ENCODE data around the gene NMRK1. TPM values are rescaled to one million over a fixed set of nuclear protein-coding genes. Genes with fewer than 3 reads are reported as not detected.
A peak's percentile ranks its signal among the peaks of the same experiment; 100 is the strongest.

Gene NMRK1
- total RNA-seq, 1 donor from 2014 or later = 1.7 TPM

- peaks cover 6% of the 10 kb centered on the region for H3K27me3 Mint-ChIP-seq (ENCODE audit: insufficient read depth, low read depth)
Measured at GRCh38 chr9:75090579-75090978, 2.6 kb upstream of the NMRK1 start.

GRCh38 chr9:75089373-75089766, 1.4 kb upstream of the NMRK1 start:
- Mint-ChIP-seq H3K27ac (no peak overlapping the region), H3K9me3 (no peaks in the 10 kb centered on the region), H3K27me3 (ENCODE audit: insufficient read depth, low read depth) (peaks cover 6% of the 10 kb centered on the region), H3K4me3 (peak overlapping the region; percentile 92), H3K4me1 (peaks cover 16% of the 10 kb centered on the region), H3K36me3 (no peaks in the 10 kb centered on the region)
- Histone ChIP-seq H3K27ac (no peak overlapping the region), H3K79me2 (ENCODE audit: low read depth) (no peaks in the 10 kb centered on the region), H3K36me3 (no peaks in the 10 kb centered on the region), H2AFZ (replicated peaks) (no peak overlapping the region), H3K9me3 (ENCODE audit: low read depth) (no peaks in the 10 kb centered on the region), H3K27me3 (peaks cover 16% of the 10 kb centered on the region), H4K20me1 (ENCODE audit: low read depth) (no peaks in the 10 kb centered on the region), H3K4me2 (peak overlapping the region; percentile 94), H3K4me1 (no peaks in the 10 kb centered on the region), H3F3A (ENCODE audit: low read depth) (peaks cover 14% of the 10 kb centered on the region), H3K4me3 (peak overlapping the region; percentile 74), H3K9ac (no peak overlapping the region)
- DNase-seq (ENCODE audit: low spot score) = no peak
- TF ChIP-seq EZH2 (IDR thresholded peaks at IDR 0.05) (no peak), EZH2phosphoT487 (IDR thresholded peaks at IDR 0.05) (no peak), CTCF (IDR thresholded peaks at IDR 0.05) (no peak)

More at GRCh38 chr9:75090579-75090978, 2.6 kb upstream of the NMRK1 start:
- no peaks in the 10 kb centered on the region for H3K9me3 Mint-ChIP-seq
- H3K36me3 Mint-ChIP-seq = no peaks in the 10 kb centered on the region
- H3K79me2 ChIP-seq (ENCODE audit: low read depth) = no peaks in the 10 kb centered on the region
- no peaks in the 10 kb centered on the region for H4K20me1 ChIP-seq (ENCODE audit: low read depth)
- TF ChIP-seq EZH2 (IDR thresholded peaks at IDR 0.05) (no peak), EZH2phosphoT487 (IDR thresholded peaks at IDR 0.05) (no peak), CTCF (IDR thresholded peaks at IDR 0.05) (no peak)
- H3K4me3 ChIP-seq = no peak overlapping the region
- no peak overlapping the region for H2AFZ ChIP-seq (replicated peaks)
- H3K27me3 ChIP-seq = peaks cover 16% of the 10 kb centered on the region
- H3K4me2 ChIP-seq = no peak overlapping the region
- H3K4me3 Mint-ChIP-seq = no peak overlapping the region
- no peak for DNase-seq (ENCODE audit: low spot score)
- H3K27ac ChIP-seq = no peak overlapping the region
- H3K9me3 ChIP-seq (ENCODE audit: low read depth) = no peaks in the 10 kb centered on the region
- peaks cover 19% of the 10 kb centered on the region for H3F3A ChIP-seq (ENCODE audit: low read depth)
- no peaks in the 10 kb centered on the region for H3K36me3 ChIP-seq
- peaks cover 10% of the 10 kb centered on the region for H3K4me1 ChIP-seq
- H3K4me1 Mint-ChIP-seq = peaks cover 10% of the 10 kb centered on the region
- no peak overlapping the region for H3K27ac Mint-ChIP-seq
- no peak overlapping the region for H3K9ac ChIP-seq

GRCh38 chr9:75088646-75089372, 854 bp upstream of the NMRK1 start:
- Histone ChIP-seq H3K27me3 (peaks cover 16% of the 10 kb centered on the region), H3K79me2 (ENCODE audit: low read depth) (no peaks in the 10 kb centered on the region), H3K9ac (no peak overlapping the region), H4K20me1 (ENCODE audit: low read depth) (no peaks in the 10 kb centered on the region), H3K4me1 (no peaks in the 10 kb centered on the region), H3K27ac (no peak overlapping the region), H3K4me2 (peak overlapping the region; percentile 94), H3K9me3 (ENCODE audit: low read depth) (no peaks in the 10 kb centered on the region), H3K4me3 (peak overlapping the region; percentile 74), H2AFZ (replicated peaks) (peak overlapping the region; percentile 95), H3F3A (ENCODE audit: low read depth) (peaks cover 14% of the 10 kb centered on the region), H3K36me3 (no peaks in the 10 kb centered on the region)
- Mint-ChIP-seq H3K4me3 (peak overlapping the region; percentile 92), H3K9me3 (no peaks in the 10 kb centered on the region), H3K27ac (no peak overlapping the region), H3K36me3 (no peaks in the 10 kb centered on the region), H3K4me1 (peaks cover 22% of the 10 kb centered on the region), H3K27me3 (ENCODE audit: insufficient read depth, low read depth) (peaks cover 6% of the 10 kb centered on the region)
- peak; percentile 58 for DNase-seq (ENCODE audit: low spot score)
- TF ChIP-seq CTCF (IDR thresholded peaks at IDR 0.05) (peak; percentile 39), EZH2phosphoT487 (IDR thresholded peaks at IDR 0.05) (no peak)
